Vagina (tissue), 2 donors: Measurements from ENCODE around the gene ARPC1B. TPM values are rescaled to one million over a fixed set of nuclear protein-coding genes. Genes with fewer than 3 reads are reported as not detected.

ENCODE experiments used
- DNase-seq, 2 donors: peaks; one replicate each; pipeline ENCODE4 v3.0.0-alpha.2; 2017; ENCODE audit errors: extremely low spot score in 2 of 2
- H3K27ac ChIP-seq: fragments of 200-600 bp; sonication (generic); one replicate; pipeline ENCODE4 v1.5.1; 2019
- H3K27me3 ChIP-seq: fragments of 200-600 bp; sonication (generic); one replicate; pipeline ENCODE4 v1.5.1; 2019
- H3K36me3 ChIP-seq, 2 donors: fragments of 200-600 bp; sonication (generic); one replicate each; pipeline ENCODE4 v1.5.1; 2017 to 2019
- H3K4me1 ChIP-seq: fragments of 200-600 bp; sonication (generic); one replicate; pipeline ENCODE4 v1.5.1; 2019
- H3K4me3 ChIP-seq, 2 donors: fragments of 200-600 bp; sonication (generic); 1 replicate in 1 of 2; 2 replicates in 1 of 2; pipeline ENCODE4 v1.5.1; 2016 to 2019
- H3K9me3 ChIP-seq: fragments of 200-600 bp; sonication (generic); one replicate; pipeline ENCODE4 v1.5.1; 2019
- POLR2A ChIP-seq, 2 donors: fragments of 450-650 bp; IDR thresholded peaks; one replicate each; pipeline ENCODE4 v1.6.1; 2017; ENCODE audit warnings: antibody characterized with exemption in 2 of 2, mild to moderate bottlenecking in 2 of 2, moderate library complexity in 2 of 2
- POLR2AphosphoS5 ChIP-seq, 2 donors: sonication (generic); formaldehyde crosslinking; IDR thresholded peaks; one replicate each; pipeline ENCODE4 v1.9.0; 2017; ENCODE audit warnings: antibody characterized with exemption in 2 of 2, mild to moderate bottlenecking in 2 of 2, low read depth in 1 of 2; ENCODE audit not compliant: insufficient read depth in 1 of 2
- intact Hi-C: fragments of 100-400 bp; cut with DNase I; formaldehyde crosslinking; loops from one replicate; pipeline ENCODE4 v1.15.1; 2023
- total RNA-seq: library from RNA; depleted of rRNA; stranded (reverse); fragments of >200 nt; gene quantifications from one replicate; pipeline ENCODE4 v1.2.3, GENCODE V29; 2016
- TF ChIP-seq, protein P1 (sequence below), 3 experiments: fragments of 450-650 bp in 2 of 3; fragments of 200-600 bp in 1 of 3; sonication (generic) in 1 of 3; IDR thresholded peaks; one replicate each; pipeline ENCODE4 v1.5.1; 2017 to 2019; ENCODE audit warnings: antibody characterized with exemption in 3 of 3, mild to moderate bottlenecking in 2 of 3, moderate library complexity in 2 of 3

Gene ARPC1B
- total RNA-seq, 1 donor from 2014 or later, result 114 TPM

DNA sequence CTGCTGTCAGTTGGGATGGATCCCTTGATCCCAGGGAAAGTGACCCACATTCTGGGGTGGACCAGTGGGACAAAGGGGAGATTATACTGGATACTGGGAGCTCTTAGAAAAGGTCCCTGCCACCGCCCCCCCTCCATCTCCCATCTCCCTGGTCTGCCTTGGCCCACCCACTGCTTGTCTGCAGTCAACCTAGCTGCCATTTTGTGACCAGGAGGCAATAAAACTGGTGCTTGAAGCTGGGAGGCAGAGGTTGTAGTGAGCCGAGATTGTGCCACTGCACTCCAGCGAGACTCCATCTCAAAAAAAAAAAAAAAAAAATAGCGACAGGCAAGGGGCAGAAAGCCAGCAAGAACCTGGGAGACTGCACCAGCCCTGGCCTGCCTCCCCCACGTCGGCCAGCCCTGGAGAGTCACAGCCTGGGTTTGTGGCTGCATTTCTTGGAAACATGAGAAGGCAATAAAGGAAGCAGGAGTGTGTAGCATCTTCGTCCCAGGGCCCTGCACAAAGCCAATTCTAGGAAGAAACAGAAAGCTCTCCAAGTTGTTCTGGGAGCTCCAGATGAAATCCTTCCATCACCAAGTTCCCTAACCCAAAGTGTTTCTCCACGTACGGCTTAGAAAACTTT is 4.7 kb upstream of the ARPC1B start:
- peaks cover 5% of the 10 kb centered on the region for H3K4me1 ChIP-seq
- H3K27me3 ChIP-seq, result no peaks in the 10 kb centered on the region
- H3K36me3 ChIP-seq, result peaks cover 0 to 27% of the 10 kb centered on the region in 2 donors
- H3K4me3 ChIP-seq, result no peak overlapping the region
- no peak overlapping the region for H3K27ac ChIP-seq
- H3K9me3 ChIP-seq, result no peaks in the 10 kb centered on the region
- intact Hi-C loops, result no loop called here
- TF ChIP-seq, protein P1, sequence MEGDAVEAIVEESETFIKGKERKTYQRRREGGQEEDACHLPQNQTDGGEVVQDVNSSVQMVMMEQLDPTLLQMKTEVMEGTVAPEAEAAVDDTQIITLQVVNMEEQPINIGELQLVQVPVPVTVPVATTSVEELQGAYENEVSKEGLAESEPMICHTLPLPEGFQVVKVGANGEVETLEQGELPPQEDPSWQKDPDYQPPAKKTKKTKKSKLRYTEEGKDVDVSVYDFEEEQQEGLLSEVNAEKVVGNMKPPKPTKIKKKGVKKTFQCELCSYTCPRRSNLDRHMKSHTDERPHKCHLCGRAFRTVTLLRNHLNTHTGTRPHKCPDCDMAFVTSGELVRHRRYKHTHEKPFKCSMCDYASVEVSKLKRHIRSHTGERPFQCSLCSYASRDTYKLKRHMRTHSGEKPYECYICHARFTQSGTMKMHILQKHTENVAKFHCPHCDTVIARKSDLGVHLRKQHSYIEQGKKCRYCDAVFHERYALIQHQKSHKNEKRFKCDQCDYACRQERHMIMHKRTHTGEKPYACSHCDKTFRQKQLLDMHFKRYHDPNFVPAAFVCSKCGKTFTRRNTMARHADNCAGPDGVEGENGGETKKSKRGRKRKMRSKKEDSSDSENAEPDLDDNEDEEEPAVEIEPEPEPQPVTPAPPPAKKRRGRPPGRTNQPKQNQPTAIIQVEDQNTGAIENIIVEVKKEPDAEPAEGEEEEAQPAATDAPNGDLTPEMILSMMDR (IDR thresholded peaks at IDR 0.05), result no peak
- no peak for TF ChIP-seq POLR2A (IDR thresholded peaks at IDR 0.05)
- no peak for TF ChIP-seq POLR2AphosphoS5 (IDR thresholded peaks at IDR 0.05; ENCODE audit: insufficient read depth in 1 of 2, low read depth in 1 of 2)
- no peak for DNase-seq

GRCh38 chr7:99371376-99371920 is 3.1 kb upstream of the ARPC1B start:
- TF ChIP-seq, protein P1 (IDR thresholded peaks at IDR 0.05), result no peak
- no peak for TF ChIP-seq POLR2AphosphoS5 (IDR thresholded peaks at IDR 0.05; ENCODE audit: insufficient read depth in 1 of 2, low read depth in 1 of 2)
- TF ChIP-seq POLR2A (IDR thresholded peaks at IDR 0.05), result no peak
- H3K4me1 ChIP-seq, result peaks cover 15% of the 10 kb centered on the region
- no peaks in the 10 kb centered on the region for H3K27me3 ChIP-seq
- intact Hi-C loops, result no loop called here
- H3K4me3 ChIP-seq, result no peak overlapping the region
- DNase-seq, result no peak
- no peak overlapping the region for H3K27ac ChIP-seq
- H3K36me3 ChIP-seq, result peaks cover 0 to 14% of the 10 kb centered on the region in 2 donors
- no peaks in the 10 kb centered on the region for H3K9me3 ChIP-seq

- no peak for DNase-seq
- intact Hi-C loops, result no loop called here
- Histone ChIP-seq H3K27me3 (no peaks in the 10 kb centered on the region), H3K4me1 (peaks cover 15% of the 10 kb centered on the region), H3K27ac (peak overlapping the region; percentile 44), H3K36me3 (peaks cover 0 to 4% of the 10 kb centered on the region in 2 donors), H3K9me3 (no peaks in the 10 kb centered on the region), H3K4me3 (no peak overlapping the region)
- TF ChIP-seq, protein P1 (IDR thresholded peaks at IDR 0.05), result no peak
- no peak for TF ChIP-seq POLR2AphosphoS5 (IDR thresholded peaks at IDR 0.05; ENCODE audit: insufficient read depth in 1 of 2, low read depth in 1 of 2)
- TF ChIP-seq POLR2A (IDR thresholded peaks at IDR 0.05), result no peak
Observed at GRCh38 chr7:99372275-99373090, 2.0 kb upstream of the ARPC1B start.

- TF ChIP-seq POLR2A (IDR thresholded peaks at IDR 0.05) (no peak), POLR2AphosphoS5 (IDR thresholded peaks at IDR 0.05; ENCODE audit: insufficient read depth in 1 of 2, low read depth in 1 of 2) (no peak)
- TF ChIP-seq, protein P1 (IDR thresholded peaks at IDR 0.05), result no peak
- Histone ChIP-seq H3K27ac (peak overlapping the region; percentile 84), H3K36me3 (peaks cover 0 to 5% of the 10 kb centered on the region in 2 donors), H3K27me3 (no peaks in the 10 kb centered on the region), H3K4me1 (peaks cover 22% of the 10 kb centered on the region), H3K4me3 (peak overlapping the region; percentile 90 to 97), H3K9me3 (no peaks in the 10 kb centered on the region)
- intact Hi-C loops, result no loop called here
- DNase-seq, result no peak
Observed at GRCh38 chr7:99373091-99374066, 1.2 kb upstream of the ARPC1B start.
